ENCODE measurements around the gene ARHGAP32.
"Not testable (repeated sequence)": the region's sequence is repeated elsewhere in the genome, so short reads cannot be mapped to it uniquely, and the experiment has no call there.

The ARHGAP32 gene

GRCh38 chr11:129195682-129196081 is 3.6 kb upstream of the ARHGAP32 start:
- no peak for DNase-seq

GRCh38 chr11:129191649-129192048 is 476 bp downstream of the ARHGAP32 start:
- no peak for DNase-seq

- DNase-seq, result no peak
Observed at GRCh38 chr11:129190087-129190486, 2.0 kb downstream of the ARHGAP32 start.

GRCh38 chr11:129189646-129190045 is 2.5 kb downstream of the ARHGAP32 start:
- no peak for DNase-seq

- DNase-seq, result not testable (repeated sequence)
Observed at GRCh38 chr11:129185082-129185481, 7.0 kb downstream of the ARHGAP32 start.

GRCh38 chr11:129184581-129184980 is 7.5 kb downstream of the ARHGAP32 start:
- no peak for DNase-seq

- no peak for DNase-seq
Observed at GRCh38 chr11:129167315-129167714, 24.8 kb downstream of the ARHGAP32 start.

GRCh38 chr11:129163714-129164164 is 28.4 kb downstream of the ARHGAP32 start:
- no peak for DNase-seq

GRCh38 chr11:129157080-129157479 is 35.0 kb downstream of the ARHGAP32 start:
- DNase-seq, result not testable (repeated sequence)

- no peak for DNase-seq
Observed at GRCh38 chr11:129155745-129156144, 36.4 kb downstream of the ARHGAP32 start.

- DNase-seq, result no peak
Observed at GRCh38 chr11:129148487-129148886, 43.6 kb downstream of the ARHGAP32 start.

GRCh38 chr11:129146191-129146590 is 45.9 kb downstream of the ARHGAP32 start:
- no peak for DNase-seq

- no peak for DNase-seq
Observed at GRCh38 chr11:129145276-129145675, 46.8 kb downstream of the ARHGAP32 start.

GRCh38 chr11:129144256-129144655 is 47.9 kb downstream of the ARHGAP32 start:
- DNase-seq, result no peak

GRCh38 chr11:129143335-129143734 is 48.8 kb downstream of the ARHGAP32 start:
- DNase-seq, result no peak

GRCh38 chr11:129141748-129142523 is 50.2 kb downstream of the ARHGAP32 start:
- DNase-seq, result no peak

GRCh38 chr11:129131316-129131715 is 60.8 kb downstream of the ARHGAP32 start:
- DNase-seq, result no peak

- DNase-seq, result not testable (repeated sequence)
Observed at GRCh38 chr11:129128881-129129620, 63.1 kb downstream of the ARHGAP32 start.

GRCh38 chr11:129119036-129119435 is 73.1 kb downstream of the ARHGAP32 start:
- DNase-seq, result no peak

- DNase-seq, result peak; percentile 58
Observed at GRCh38 chr11:129117595-129118350, 74.4 kb downstream of the ARHGAP32 start.

- no peak for DNase-seq
Observed at GRCh38 chr11:129115652-129116586, 76.2 kb downstream of the ARHGAP32 start.

- no peak for DNase-seq
Observed at GRCh38 chr11:129109701-129110100, 82.4 kb downstream of the ARHGAP32 start.

All from CD4-positive, alpha-beta T cell treated with Interleukin-12 subunit alpha and Interleukin-12 subunit beta, for 1 hour (primary cell).